ENCODE results near the gene HOXB3. TPM values are rescaled to one million over a fixed set of nuclear protein-coding genes. Genes with fewer than 3 reads are reported as not detected.

Gene HOXB3
- polyA plus RNA-seq, 1 of the 3 experiments (the other 2 are of a cell fraction): 0.46 TPM

GRCh38 chr17:48605991-48606891 is 16.2 kb upstream of the HOXB3 start:
- no peaks in the 10 kb centered on the region for H3F3A ChIP-seq (replicated peaks; ENCODE audit: insufficient read depth)
- ChIA-PET CTCF (interaction anchor here (0.9 to 1.8 kb wide), 7 partner anchors 10 to 453 kb away, joined by 3 to 14 read pairs (median 5); partner anchors contain the start of gene HOXB5), POLR2A (no interaction called here)
- no peak overlapping the region for H3K9ac ChIP-seq
- H3K4me3 ChIP-seq (ENCODE audit: low read depth in 2 of 2, low read length in 1 of 2): no peak overlapping the region
- no peak overlapping the region for H3K4me2 ChIP-seq
- H3K36me3 ChIP-seq (replicated peaks in 1 of 2; ENCODE audit: control insufficient read depth in 1 of 2, insufficient read depth in 2 of 2, low read length in 1 of 2): no peaks in the 10 kb centered on the region
- H3K9me2 ChIP-seq: no peaks in the 10 kb centered on the region
- TF ChIP-seq MXI1 (IDR thresholded peaks at IDR 0.05; ENCODE audit: low read depth, low read length): no peak
- TF ChIP-seq EZH2phosphoT487 (IDR thresholded peaks at IDR 0.05; ENCODE audit: borderline replicate concordance, low read depth): peak; percentile 82; the same call in 1 of the 2 replicates
- DNase-seq: no peak
- no peaks in the 10 kb centered on the region for H3K9me3 ChIP-seq
- H3K27ac ChIP-seq (ENCODE audit: low read depth in 2 of 2, low read length in 1 of 2): no peak overlapping the region
- H3K4me1 ChIP-seq (ENCODE audit: control insufficient read depth in 1 of 2, insufficient read depth in 2 of 2, low read depth in 1 of 2, low read length in 1 of 2): no peaks in the 10 kb centered on the region; a peak in 1 of 4 replicates
- H4K20me1 ChIP-seq (ENCODE audit: insufficient read depth): peaks cover 4% of the 10 kb centered on the region; the same call in 1 of the 2 replicates
- no peaks in the 10 kb centered on the region for H3K79me2 ChIP-seq (ENCODE audit: insufficient read depth)
- 26% methylated on average over 41 of the region's 41 CpGs for WGBS (ENCODE audit: low lambda C conversion rate)
- H2AFZ ChIP-seq (ENCODE audit: low read depth): no peak overlapping the region
- peaks cover 100% of the 10 kb centered on the region for H3K27me3 ChIP-seq (ENCODE audit: insufficient read depth)

- no peak overlapping the region for H3K9ac ChIP-seq
- H3K4me2 ChIP-seq: no peak overlapping the region
- H4K20me1 ChIP-seq (ENCODE audit: insufficient read depth): peaks cover 7% of the 10 kb centered on the region; the same call in 1 of the 2 replicates
- DNase-seq: no peak
- H3K27me3 ChIP-seq (ENCODE audit: insufficient read depth): peaks cover 100% of the 10 kb centered on the region
- ChIA-PET POLR2A (no interaction called here), CTCF (interaction anchor here (1.3 to 1.8 kb wide), 5 partner anchors 9 to 298 kb away, joined by 3 to 14 read pairs (median 6); partner anchors contain the start of gene HOXB5)
- H3K4me1 ChIP-seq (ENCODE audit: control insufficient read depth in 1 of 2, insufficient read depth in 2 of 2, low read depth in 1 of 2, low read length in 1 of 2): no peaks in the 10 kb centered on the region; a peak in 1 of 4 replicates
- no peaks in the 10 kb centered on the region for H3K9me3 ChIP-seq
- no peak for TF ChIP-seq MAX (IDR thresholded peaks at IDR 0.05; ENCODE audit: low read depth)
- no peak for TF ChIP-seq REST (IDR thresholded peaks at IDR 0.05; ENCODE audit: low read depth, low read length)
- no peak for TF ChIP-seq EZH2phosphoT487 (IDR thresholded peaks at IDR 0.05; ENCODE audit: borderline replicate concordance, low read depth)
- WGBS (ENCODE audit: low lambda C conversion rate): 24% methylated on average over 10 of the region's 10 CpGs
- no peaks in the 10 kb centered on the region for H3K79me2 ChIP-seq (ENCODE audit: insufficient read depth)
- H2AFZ ChIP-seq (ENCODE audit: low read depth): no peak overlapping the region
- H3K36me3 ChIP-seq (replicated peaks in 1 of 2; ENCODE audit: control insufficient read depth in 1 of 2, insufficient read depth in 2 of 2, low read length in 1 of 2): no peaks in the 10 kb centered on the region
- no peak overlapping the region for H3K4me3 ChIP-seq (ENCODE audit: low read depth in 2 of 2, low read length in 1 of 2)
- H3K27ac ChIP-seq (ENCODE audit: low read depth in 2 of 2, low read length in 1 of 2): no peak overlapping the region
- H3K9me2 ChIP-seq: no peaks in the 10 kb centered on the region
- H3F3A ChIP-seq (replicated peaks; ENCODE audit: insufficient read depth): no peaks in the 10 kb centered on the region
These were observed 15.4 kb upstream of the HOXB3 start for GRCh38 chr17:48605409-48605919.
